Right renal pelvis (tissue), 4 donors: ENCODE results near the gene FAM13B. TPM values are rescaled to one million over a fixed set of nuclear protein-coding genes. Genes with fewer than 3 reads are reported as not detected.
"Not testable (repeated sequence)": the region's sequence is repeated elsewhere in the genome, so short reads cannot be mapped to it uniquely, and the experiment has no call there.

Experiments
- DNase-seq, 4 donors: peaks; one replicate each; pipeline ENCODE4 v3.0.0-alpha.2; 2013; ENCODE audit warnings: low read depth in 4 of 4, low spot score in 3 of 4, missing footprints in 1 of 4
- polyA plus RNA-seq, 4 donors: library from polyadenylated mRNA; unstranded; fragments of 120-200 nt; gene quantifications; one replicate each; pipeline ENCODE4 v1.2.1, GENCODE V29; 2013; ENCODE audit not compliant: insufficient read length in 4 of 4

FAM13B gene
- polyA plus RNA-seq, 4 donors = 48.5 to 60.0 (median 54.2) TPM

- peak; percentile 68 to 80 (median 77) for DNase-seq
Measured at GRCh38 chr5:138035605-138036537, 3.0 kb upstream of the FAM13B start.

- no peak for DNase-seq
Measured at GRCh38 chr5:138033907-138034306, 1.0 kb upstream of the FAM13B start.

DNA sequence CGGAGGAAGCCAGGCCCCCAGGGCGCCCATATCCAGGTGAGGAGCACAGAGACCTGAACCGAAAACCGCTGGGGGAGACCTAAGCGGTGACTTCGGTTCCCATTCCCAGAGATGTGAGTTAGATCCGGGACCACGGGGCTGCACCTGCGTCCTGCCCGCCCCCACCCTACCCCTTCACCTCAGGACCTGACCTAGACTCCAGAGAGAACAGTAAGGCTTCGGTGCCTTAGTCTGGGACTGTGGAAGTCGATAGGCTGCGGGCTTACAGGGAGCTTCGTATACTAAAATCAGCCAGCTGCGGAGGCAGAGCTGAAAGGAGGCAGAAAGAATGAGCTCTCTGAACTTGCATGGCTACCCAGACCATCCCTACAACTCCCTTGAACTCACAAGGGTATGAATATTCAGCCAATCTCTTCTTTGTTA, 518 bp upstream of the FAM13B start:
- peak in 1 of 4 donors; percentile 22 for DNase-seq

GRCh38 chr5:138032028-138032571, 779 bp downstream of the FAM13B start:
- peak in 3 of 4 donors; percentile 12 to 41 (median 16) for DNase-seq

GRCh38 chr5:138029944-138030343, 2.9 kb downstream of the FAM13B start:
- DNase-seq = no peak

DNA sequence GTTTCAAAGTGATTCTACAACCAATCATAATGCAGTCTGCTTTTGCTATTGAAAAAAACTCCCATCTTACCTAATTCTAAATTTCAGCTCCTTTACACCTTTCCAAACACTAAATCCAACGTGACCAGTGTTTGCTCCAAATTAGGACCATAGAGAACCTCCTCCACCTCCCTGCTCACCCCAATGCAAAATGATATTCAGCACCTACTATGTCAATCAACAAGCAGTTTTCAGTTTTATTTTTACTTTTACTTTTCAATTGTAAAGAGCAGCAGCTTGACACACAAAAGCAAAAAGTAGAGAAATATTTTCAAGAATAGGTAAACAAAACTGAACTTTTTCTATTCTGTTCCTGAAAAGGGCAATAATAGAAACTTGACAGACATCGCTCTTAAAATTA, 3.4 kb downstream of the FAM13B start:
- DNase-seq = no peak

DNA sequence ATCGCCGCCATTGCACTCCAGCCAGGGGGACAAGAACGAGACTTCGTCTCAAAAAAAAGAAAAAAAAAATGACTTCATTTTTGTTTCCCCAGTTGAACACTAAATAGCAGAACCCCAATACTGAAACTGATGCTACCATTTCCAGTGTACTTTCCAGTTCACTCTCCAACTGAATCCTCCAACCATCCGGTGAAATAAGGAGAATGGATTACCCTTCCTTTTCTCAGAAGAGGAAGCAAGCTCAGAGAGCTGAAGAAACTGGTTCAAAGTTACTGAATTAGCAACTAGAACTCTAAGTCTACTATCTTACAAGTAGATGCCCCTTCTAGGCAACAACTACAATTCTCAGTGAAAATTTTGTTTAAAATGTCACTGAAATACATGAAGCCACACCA, 3.9 kb downstream of the FAM13B start:
- DNase-seq = no peak

DNA sequence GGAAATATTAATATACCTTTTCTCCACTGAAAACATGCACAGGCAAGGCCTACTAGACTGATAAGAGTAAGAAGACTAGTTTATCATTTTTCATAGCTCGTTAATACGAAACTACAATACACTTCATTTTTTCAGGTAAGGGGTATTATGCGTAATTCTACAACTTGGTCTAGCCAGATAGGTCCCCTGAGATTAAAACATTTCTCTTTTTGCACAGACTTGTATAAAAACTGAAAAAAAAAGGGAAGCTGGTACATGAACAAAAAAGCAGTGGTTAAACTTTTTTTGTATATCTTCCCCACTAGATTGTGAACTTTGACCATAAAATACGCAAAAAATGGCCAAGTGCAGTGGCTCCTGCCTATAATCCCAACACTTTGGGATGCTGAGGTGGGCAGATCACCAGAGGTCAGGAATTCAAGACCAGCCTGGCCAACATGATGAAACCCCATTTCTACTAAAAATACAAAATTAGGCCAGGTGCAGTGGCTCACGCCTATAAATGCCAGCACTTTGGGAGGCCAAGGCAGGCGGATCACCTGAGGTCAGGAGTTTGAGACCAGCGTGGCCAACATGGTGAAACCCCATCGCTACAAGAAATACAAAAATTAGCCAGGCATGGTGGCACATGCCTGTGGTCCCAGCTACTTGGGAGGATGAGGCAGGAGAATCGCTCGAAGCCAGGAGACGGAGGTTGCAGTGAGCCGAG, 4.5 kb downstream of the FAM13B start:
- not testable (repeated sequence) for DNase-seq

DNA sequence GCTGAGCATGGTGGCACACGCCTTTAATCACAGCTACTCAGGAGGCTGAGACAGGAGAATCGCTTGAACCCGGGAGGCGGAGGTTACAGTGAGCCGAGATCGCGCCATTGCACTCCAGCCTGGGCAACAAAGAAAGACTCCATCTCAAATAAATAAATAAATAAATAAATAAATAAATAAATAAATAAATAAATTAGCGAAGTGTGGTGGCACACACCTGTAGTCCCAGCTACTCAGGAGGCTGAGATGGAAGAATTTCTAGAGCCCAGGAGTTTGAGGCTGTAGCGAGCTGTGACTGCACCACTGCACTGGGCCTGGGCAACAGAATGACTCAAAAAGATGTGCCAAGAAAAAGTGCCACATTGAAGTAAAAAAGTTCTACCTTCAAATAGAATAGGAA, 6.1 kb downstream of the FAM13B start:
- DNase-seq = not testable (repeated sequence)

DNA sequence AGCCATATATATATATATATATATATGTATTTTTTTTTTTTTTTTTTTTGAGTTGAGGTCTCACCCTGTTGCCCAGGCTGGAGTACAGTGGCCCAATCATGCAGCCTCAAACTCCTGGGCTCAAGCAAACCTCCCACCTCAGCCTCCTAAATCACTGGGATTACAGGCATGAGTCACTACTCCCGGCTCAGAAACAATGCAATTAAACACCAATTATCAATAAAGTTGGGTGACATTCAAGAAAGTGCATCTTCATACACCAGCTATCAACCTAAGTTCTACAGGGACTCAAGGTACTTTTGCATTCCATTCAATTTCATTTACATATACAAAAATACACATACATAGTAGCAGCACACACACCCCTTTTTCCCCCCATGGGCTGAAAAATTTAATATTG, 7.6 kb downstream of the FAM13B start:
- no peak for DNase-seq

- DNase-seq = no peak
Measured at GRCh38 chr5:138024117-138024516, 8.8 kb downstream of the FAM13B start.

GRCh38 chr5:138022912-138023311, 10.0 kb downstream of the FAM13B start:
- DNase-seq = no peak

DNA sequence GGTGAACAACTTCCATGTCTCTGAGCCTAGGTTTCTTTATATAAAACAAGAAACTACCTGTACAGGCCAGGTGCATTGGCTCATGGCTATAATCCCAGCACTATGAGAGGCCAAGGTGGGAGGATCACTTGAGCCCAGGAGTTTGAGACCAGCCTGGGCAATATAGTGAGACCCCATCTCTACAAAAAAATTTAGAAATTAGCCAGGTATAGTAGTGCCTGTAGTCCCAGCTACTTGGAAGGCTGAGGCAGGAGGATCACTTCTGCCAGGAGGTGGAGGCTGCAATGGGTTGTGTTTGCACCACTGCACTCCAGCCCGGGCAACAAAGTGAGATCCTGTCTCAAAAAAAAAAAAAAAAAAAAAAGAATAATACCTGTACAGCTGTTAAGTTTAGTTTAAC, 11.1 kb downstream of the FAM13B start:
- DNase-seq = no peak

DNA sequence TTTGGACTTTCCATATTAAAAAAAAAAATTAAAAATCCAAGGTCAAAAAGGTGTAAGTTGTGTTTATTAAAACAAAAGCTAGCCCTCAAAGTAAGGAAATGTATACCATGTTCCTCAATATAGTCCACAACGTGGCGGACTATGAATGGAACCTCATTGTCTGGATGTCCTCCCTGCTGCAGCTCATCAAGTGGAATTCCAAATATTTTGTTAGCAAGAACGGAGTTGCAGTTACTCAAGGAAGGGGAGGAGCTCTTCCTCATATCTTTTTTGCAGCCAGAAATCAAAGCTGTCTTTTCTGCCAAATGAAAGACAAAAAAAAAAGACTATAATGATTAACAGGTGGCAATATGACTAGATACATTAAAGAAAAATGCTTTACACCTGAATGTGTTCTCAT, 14.0 kb downstream of the FAM13B start:
- DNase-seq = no peak

DNA sequence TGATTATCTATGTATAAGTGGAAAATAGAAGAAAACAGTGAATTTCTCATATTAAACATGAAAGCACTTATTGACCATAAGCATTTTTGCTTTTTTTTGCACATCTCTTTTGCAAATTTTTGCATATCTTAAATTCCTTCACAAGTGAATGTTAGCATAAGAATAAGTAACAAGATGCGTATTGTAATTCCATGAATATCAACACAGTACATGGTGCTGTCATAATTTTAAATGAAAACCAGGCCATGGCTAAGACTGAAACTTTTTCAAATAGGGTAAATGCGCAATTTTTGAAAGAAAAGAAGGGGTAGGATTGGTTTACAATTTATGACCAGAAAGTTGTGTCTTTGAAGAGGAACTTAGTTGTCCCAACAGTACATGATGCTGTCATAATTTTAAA, 17.0 kb downstream of the FAM13B start:
- no peak for DNase-seq

DNA sequence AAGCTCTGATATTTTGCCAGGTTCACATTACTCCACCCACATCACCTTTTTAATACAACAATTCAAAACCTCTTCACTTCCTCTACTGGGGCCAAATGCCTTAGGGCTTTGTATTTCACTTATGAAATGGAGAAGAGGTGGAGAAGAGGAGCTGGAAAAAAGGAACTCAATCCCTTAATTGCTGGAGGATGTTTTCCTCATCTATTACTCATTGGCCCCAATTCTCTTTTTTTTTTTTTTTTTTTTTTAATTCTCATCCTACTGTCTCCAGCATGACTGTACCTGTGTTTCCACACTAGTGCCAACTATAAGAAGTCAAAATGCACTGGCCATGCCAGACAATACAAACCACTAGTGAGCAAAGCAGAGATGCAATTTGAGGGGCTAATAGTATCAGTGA, 20.9 kb downstream of the FAM13B start:
- DNase-seq = no peak

- DNase-seq = no peak
Measured at GRCh38 chr5:138000102-138000723, 32.7 kb downstream of the FAM13B start.

DNA sequence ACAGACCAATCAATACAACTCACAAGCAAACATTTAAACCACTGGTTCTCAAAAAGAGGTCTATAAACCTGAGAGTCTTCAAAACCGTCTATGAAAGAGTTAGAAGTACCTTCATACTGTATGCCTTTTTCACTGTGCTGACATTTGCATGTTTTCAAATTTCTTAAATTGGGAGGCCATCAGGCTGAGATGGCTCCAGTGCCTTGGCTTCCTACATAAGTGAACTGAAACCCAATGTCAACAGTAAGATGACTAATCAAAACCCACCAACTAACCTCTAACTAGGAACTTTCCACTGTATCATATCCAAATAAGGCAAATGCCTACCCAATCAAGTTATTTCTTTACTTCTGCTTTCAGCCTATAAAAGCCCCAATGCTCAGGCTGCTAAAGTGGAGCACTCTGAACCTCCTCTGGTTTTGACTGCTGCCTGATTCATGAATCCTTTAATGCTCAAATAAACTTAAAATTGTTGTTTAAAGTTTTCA, 35.1 kb downstream of the FAM13B start:
- DNase-seq = no peak

- no peak for DNase-seq
Measured at GRCh38 chr5:137995749-137996128, 37.1 kb downstream of the FAM13B start.

DNA sequence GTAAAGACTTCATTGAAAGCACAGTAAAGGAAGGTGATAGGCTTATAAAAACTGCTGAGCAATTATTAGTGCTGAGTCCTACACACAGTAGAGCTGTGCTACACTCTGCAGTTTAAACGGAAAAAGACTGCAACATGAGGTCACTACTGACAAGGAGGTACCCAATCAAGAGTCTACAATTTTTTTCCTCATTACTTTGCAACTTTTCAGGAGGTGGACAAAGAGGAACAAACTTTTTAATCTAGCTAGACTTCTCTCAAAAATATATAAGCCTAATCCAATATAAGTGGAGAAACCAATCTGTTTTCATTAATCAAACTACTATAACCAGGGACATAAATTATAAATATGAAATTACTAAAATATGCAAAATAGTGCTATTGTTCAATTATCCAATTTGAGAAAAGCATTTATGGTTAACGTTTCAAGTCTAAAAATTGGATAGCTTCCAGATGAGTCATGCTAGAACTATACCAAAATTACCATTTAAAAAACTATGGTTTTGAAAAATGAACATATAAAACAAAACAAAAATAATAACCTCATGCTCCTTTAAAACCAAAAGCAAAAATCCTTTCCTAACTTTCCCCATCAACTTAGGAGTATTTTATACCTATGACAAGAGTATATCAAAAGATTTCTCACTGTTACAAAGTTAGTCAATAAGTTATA, 37.7 kb downstream of the FAM13B start:
- no peak for DNase-seq
